HG03039 (cell line): ENCODE data around the gene KIF5C.
"Not testable (repeated sequence)": the region's sequence is repeated elsewhere in the genome, so short reads cannot be mapped to it uniquely, and the experiment has no call there.

Experiments
- ATAC-seq: cut with Tn5 transposase; IDR thresholded peaks from one replicate; pipeline ENCODE4 v1.9.1; 2021; ENCODE audit warnings: mild to moderate bottlenecking, moderate library complexity; ENCODE audit not compliant: unreplicated experiment

KIF5C gene

DNA sequence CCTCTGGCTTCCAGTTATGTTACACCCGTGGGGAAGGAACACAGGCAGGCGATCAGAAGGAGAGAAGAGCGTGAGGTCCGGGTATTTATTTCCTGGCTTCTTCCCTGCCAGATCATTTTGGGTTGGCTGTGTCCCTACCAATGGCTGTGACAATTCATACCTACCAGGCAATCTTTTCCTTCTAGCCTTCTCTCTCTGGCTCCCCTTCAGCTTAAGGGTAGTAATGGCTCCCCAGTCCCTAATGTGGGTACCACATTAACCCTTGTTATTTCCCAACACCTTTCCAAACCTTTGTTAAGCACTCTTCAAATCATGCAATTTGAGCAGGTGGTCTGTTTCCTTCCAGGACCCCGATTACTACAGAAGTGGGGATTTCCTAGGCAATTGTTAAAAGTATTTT lies 84.7 kb downstream of the KIF5C start:
- ATAC-seq: no peak

- no peak for ATAC-seq
Observed at GRCh38 chr2:148960483-148960882, 85.5 kb downstream of the KIF5C start.

- no peak for ATAC-seq
Observed at GRCh38 chr2:148963461-148963860, 88.4 kb downstream of the KIF5C start.

DNA sequence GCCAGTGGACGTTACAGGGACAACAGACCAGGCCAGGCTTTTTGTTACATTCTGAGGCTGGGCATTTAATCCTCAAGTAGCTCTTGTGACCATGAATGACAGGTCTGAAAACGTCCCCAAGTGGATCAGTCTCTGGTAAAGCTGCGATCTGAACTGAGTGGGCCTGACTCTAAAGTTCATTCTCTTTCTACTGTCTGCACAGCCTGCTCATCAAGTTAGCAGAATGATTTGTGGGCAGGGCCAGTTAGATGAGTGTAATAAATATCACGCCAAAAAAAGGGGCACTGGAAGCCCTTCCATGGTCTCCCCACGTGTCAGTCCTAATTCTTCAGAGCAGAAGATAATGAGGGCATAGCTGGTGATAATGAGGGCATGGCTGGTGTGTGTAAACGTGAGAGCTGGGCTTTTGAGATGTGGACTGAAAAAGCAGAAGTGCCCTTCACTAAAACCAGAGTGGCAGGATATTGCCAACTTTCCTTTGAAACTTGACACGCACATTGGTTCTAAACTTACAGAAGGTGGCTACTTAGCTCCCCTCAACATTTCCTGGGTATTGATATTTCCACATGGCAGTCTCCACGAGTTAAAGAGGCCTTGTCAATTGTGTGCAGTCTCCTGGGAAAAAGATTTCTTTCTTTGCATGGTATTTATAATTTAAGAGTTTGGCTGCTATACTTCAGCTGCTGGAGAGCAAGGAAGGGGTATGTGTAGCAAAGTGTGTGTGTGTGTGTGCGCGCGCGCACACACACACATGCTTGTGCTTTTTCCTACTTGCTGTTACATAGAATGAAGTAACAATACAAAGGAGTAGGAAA lies 90.8 kb downstream of the KIF5C start:
- no peak for ATAC-seq

GRCh38 chr2:148966438-148966758 lies 91.4 kb downstream of the KIF5C start:
- no peak for ATAC-seq

- no peak for ATAC-seq
Observed at GRCh38 chr2:148967056-148967455, 92.0 kb downstream of the KIF5C start.

- ATAC-seq: no peak
Observed at GRCh38 chr2:148967578-148967977, 92.6 kb downstream of the KIF5C start.

GRCh38 chr2:148968301-148968700 lies 93.3 kb downstream of the KIF5C start:
- ATAC-seq: no peak

GRCh38 chr2:148968776-148969319 lies 93.8 kb downstream of the KIF5C start:
- no peak for ATAC-seq

DNA sequence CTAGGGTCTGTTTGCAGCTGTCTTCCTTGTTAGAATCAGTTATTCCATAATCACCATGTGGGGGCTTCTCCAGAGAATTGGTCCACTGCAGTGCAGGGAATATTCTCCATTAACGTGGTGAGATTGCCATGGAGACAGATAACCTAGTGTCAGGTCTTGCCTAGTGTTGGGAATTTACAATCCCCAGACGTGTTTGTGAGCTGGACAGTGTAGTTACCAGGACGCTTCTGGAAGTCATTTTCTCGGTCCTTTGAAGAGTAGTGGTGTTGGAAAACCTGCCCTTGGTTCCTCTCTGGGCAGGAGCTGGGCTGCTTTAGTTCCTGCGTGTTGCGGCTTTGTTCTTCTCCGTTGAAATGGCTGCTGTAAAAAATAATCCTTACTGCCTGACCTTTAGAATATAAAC lies 94.6 kb downstream of the KIF5C start:
- no peak for ATAC-seq

GRCh38 chr2:148970385-148970784 lies 95.4 kb downstream of the KIF5C start:
- ATAC-seq: no peak

DNA sequence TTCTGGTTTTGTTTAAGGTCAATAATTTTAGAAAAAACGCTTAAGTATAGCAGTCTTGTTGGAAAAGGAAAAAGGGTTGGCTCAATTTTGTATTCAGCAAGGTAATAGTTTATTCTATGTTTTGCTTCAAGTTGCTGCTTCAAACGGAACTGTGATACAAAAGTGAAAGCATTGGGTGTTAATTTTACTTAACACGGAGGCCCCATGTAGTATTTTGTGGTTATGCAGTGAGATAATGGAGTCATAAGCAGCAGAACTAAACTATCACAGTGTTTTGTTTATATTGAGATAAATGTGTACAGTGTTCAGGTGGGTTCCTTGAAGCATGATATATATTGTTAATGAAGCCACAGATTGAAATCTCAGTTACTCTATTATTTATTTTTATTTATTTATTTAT lies 96.5 kb downstream of the KIF5C start:
- ATAC-seq: peak; percentile 72

GRCh38 chr2:148974095-148974494 lies 99.1 kb downstream of the KIF5C start:
- no peak for ATAC-seq

DNA sequence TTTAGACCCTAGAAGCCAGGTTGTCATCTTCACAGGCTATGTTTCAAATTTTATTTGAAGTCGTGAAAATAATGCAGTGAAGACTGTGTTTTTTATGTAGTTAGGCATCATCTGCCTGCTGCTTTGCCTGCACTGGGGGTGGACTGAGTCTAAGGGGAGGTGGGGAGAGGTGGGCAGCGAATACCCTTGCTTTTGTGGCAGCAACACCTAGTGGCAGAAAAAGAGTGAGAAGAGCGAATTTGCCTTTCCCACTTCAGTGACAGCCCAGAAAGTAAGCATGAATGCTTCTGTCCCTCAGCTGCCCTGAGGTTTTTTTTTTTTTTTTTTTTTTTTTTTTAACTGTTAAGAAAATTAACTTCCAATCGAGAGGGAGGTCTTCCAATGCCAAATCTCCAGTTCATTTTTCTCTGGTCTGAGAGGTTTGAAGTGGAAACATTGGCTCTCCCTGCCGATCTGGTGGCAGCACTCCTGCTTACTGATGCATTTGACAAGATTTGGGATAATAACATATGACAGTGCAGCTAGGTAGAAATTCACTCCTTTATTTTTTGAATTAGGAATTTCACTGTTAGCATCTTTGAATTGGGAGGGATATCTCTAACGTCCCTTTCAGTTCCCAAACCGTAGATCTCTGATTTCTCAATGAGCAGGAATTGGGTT lies 103.1 kb downstream of the KIF5C start:
- ATAC-seq: no peak

GRCh38 chr2:148978706-148979105 lies 103.7 kb downstream of the KIF5C start:
- ATAC-seq: no peak

GRCh38 chr2:148979164-148979918 lies 104.3 kb downstream of the KIF5C start:
- no peak for ATAC-seq

DNA sequence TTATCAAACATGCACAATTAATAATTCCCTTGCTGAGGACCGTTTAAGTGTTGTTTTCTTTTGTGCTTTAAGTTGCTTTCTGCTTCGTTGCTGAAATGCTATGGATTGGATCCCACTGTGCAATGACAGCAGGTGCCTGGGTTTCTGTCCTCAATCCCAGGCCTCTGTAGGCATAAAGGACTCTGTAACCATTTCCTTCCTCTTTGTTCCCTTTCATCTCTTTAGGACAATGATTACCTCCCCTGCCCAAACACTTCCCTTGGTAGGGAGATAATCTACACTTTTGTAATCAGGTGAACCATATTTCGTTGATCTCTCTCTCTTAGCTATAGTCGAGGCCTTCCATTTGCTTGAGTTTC lies 104.9 kb downstream of the KIF5C start:
- no peak for ATAC-seq

DNA sequence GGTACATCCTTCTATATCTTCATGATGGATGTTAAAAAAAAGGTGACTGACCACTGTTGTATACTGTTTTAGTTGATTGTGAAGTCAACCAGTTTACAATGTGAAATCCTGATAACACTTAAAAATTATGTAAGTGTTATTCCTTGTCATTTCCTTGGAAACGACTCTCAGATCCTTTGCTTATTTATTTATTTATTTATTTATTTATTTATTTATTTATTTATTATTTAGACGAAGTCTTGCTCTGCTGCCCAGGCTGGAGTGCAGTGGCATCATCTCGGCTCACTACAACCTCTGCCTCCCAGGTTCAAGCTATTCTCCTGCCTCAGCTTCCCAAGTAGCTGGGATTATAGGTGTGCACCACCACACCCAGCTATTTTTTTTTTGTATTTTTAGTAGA lies 105.5 kb downstream of the KIF5C start:
- ATAC-seq: not testable (repeated sequence)

DNA sequence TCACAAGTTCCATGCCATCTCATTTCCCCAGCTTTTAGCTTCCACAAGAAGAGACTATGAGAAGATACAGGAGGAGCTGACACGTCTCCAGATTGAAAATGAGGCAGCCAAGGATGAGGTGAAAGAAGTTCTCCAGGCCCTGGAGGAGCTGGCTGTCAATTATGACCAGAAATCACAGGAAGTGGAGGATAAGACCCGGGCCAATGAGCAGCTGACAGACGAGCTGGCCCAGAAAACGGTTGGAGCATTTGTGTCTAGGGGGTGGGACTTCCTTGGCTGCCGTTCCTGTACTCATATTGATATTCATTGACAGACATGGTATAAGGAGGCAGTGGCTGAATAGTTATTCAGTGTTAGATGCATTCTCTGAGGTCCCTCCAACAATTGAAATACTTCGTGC lies 106.3 kb downstream of the KIF5C start:
- no peak for ATAC-seq

DNA sequence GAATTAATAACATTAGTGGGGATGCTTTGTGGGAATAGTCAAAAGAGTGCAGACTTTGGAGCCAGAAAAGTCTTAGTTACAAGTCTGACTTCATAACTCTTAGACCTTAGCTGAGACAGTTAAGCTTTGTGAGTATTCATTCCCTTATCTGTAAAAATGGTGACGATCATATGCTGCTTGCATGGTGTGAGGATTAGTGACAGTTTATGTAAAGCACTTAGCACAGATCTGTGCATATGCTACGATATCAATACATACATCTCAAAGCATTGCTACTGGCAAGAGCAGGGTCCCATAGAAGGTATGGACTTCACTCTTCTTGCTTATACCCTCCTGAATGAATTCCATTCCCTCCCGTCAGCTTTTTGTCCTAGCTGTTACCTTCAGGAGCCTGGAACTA lies 106.8 kb downstream of the KIF5C start:
- no peak for ATAC-seq

GRCh38 chr2:148982282-148982681 lies 107.3 kb downstream of the KIF5C start:
- ATAC-seq: no peak

- no peak for ATAC-seq
Observed at GRCh38 chr2:148983896-148984295, 108.9 kb downstream of the KIF5C start.
